M059J (cell line): ENCODE results near the gene SPACA5. TPM values are rescaled to one million over a fixed set of nuclear protein-coding genes. Genes with fewer than 3 reads are reported as not detected.
"Not testable (repeated sequence)": the region's sequence is repeated elsewhere in the genome, so short reads cannot be mapped to it uniquely, and the experiment has no call there.

Experiments used
- DNase-seq: peaks from one replicate; pipeline ENCODE4 v3.0.0-alpha.2; 2012; ENCODE audit warnings: low read depth
- total RNA-seq: library from RNA; depleted of rRNA; stranded (reverse); fragments of >200 nt; shearing (Covaris generic); gene quantifications from 2 replicates; pipeline ENCODE4 v1.2.3, GENCODE V29; 2014; rRNA removed

The SPACA5 gene
- total RNA-seq, 1 experiment from 2014 or later = not detected

DNA sequence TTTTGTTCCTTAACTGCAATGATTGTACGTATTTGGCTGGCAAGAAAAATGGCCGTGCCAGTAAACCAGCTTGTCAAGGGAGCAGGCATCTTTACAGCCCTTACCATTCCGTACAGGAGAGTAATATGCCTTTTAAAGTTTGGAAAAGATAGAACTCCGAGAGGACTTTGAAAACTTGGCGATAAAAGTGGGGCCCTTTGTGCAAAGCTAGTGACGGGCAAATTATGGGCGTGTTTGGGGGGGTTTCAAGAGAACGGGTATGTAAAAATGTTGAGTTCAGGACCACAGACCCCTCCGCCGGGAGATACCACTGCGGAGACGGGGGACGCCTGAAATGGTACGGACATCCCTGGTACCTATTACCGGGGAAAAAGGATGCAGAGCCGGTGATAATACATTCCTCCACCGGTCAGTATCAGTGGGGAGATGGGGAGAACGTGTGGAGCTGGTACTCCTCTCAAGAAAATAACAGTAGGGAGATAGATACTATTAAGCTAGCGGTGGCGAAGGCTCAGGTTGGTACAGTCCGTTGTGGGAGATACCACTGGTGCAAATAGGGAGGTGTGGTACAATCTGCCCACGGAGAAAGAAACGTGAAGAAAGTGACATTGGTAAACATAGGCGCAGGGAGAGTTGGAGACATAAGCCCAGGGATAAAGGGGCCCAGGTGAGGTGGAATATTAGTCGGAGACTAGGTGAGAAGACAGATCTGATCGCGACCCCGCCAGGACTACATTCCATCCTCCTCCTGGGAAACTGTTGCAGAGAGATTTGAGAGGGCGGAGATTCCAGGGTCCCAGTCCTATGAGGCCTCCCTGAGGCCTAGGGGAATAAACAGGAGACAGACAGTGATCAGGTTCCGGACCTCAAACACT lies 14.5 kb downstream of the SPACA5 start:
- peak; percentile 69 for DNase-seq

DNA sequence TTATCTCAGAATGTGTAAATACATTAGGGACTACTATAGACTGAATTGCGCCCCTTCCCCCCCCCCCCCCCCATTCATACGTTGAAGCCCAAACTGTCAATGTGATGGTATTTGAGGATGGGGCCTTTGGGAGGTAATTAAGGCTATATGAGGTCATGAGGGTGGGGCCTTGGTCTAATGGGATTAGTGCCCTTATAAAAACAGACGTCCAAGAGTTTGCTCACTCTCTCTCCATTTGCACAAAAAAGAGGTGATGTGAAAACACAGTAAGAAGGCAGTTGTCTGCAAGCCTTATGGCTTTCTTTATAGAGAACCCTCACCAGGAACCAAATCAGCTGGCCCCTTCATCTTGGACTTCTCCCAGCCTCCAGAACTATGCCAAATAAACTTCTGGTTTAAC lies 15.3 kb downstream of the SPACA5 start:
- no peak for DNase-seq

DNA sequence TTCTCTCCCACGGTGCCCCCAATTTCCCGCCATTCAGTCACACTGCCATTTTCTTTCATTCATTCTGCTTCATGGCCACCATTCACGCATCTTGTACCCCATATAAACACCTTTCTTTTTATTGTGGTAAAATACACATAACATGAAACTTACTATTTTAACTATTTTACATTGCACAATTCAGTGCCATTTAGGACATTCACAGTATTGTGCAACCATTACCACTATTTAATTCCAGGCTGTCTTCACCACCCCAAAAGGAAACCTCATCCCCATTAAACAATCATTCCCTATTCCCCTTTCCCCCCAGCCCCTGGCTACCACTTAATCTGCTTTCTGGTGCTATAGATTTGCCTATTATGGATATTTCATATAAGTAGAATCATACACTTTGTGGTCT lies 15.9 kb downstream of the SPACA5 start:
- DNase-seq = no peak

DNA sequence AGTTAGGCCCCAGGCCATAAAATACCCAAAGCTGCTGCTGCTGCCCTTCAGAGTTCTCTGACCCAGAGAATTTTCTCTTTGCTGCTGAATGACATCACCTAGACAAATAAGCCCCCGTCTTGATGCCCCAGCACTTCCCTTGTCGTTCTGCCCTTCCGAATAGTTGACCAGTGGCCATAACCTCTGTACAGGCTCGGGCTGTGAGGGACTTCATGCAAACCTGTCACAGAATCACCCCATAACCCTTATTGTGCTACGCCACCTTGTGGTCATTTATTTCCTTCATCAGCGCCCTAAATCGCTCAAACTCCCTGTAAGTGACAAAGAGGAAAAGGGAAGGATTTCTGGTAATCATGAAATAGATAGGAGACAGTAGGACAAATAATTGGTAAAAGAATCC lies 18.8 kb downstream of the SPACA5 start:
- DNase-seq = peak; percentile 69

DNA sequence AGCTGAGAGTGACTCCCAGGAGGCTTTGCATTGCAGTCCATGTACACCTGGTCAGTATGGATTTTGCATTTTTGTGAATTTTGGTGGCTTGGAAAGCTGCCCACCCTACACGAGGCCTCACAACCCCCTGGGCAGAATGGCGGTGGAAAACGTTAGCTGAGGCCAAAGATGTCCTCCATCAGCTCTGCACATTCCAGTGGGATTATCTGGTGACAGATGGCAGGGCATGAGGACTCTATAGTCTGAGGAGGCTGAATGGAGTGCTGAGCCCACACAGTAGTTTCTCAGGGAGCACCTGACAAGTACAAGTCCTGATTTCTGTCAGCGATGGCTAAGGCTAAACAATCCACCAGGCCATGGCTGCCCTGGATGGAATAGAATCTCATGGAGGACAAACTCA lies 20.8 kb downstream of the SPACA5 start:
- not testable (repeated sequence) for DNase-seq

DNA sequence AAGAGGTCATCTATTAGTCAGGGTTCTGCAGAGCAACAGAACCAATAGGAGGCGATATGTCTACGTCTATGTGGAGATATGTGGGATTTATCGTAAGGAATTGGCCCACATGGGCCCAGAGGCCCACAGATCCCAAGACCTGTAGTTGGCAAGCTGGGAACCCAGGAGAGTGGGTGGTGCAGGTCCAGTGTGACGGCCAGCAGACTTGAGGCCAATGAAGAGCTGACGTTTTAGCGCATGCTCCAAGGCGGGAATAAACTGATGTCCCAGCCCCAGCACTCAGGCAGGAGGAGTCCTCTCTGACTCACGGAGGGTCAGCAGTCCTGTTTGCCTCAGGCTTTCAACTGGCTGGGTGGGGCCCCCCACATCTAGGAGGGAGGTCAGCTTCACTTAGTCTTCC lies 21.3 kb downstream of the SPACA5 start:
- DNase-seq = no peak

DNA sequence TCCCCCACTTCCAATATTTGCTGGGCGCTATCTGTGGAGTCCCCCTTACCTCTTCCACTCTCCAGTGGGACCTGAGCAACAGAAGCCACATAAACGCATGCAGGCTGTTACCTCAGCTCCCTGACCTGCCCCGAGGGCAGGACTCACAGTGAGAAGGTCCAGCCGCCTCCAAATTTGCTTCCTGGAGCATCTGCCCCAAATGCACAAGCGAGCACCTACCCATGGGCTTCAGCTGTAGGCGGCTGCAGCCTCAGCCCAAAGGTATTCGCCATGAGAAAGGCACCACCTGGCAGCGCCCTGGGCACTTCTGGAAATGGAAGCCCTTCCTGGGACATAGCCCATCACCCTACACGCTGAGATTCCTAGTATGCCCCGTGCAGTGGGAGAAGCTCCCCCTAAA lies 23.4 kb downstream of the SPACA5 start:
- DNase-seq = no peak

DNA sequence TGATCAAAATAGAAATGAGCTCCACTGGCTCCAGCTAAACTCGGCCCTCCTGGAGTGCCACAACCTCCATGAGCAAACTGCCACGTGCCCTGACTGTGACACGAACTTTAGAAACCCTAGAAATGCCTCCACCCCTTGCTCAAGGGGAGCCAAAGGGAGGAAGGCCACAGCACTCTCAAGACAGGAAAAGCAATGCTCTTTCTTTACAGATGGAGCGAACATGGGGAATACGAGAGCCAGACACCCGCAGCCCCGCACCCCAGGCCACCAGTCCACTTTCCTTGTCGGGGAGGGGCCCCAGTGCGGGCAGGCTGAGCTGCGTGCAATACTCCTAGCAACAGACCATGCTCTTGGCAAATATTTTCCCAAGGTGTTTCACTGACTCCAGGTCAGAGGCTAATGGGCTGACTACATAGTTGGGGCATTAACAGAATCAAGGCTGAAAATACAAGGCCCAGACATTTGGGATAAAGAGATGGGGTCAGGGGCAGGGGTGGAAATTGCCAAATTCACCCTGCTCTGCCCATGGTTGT lies 23.9 kb downstream of the SPACA5 start:
- not testable (repeated sequence) for DNase-seq

DNA sequence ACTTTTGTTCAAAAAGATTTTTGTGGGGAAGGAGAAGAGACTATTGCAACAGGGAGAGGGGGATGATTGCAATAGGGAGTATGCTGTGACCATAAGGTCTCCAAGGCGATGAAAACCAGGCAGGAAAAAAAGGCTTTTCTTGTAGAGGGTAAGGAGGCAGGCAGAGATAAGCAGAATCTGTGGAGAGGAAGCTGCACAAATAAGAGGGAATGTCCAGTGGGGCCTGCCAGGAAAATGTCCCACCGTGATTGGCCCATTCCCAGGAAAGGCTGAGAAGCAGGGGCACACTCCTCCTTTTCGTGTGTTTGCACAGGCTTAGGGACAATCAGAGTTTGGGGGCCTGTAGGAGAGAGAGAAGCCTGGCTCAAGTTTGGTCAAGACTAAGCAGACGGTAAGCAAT lies 29.1 kb downstream of the SPACA5 start:
- no peak for DNase-seq

DNA sequence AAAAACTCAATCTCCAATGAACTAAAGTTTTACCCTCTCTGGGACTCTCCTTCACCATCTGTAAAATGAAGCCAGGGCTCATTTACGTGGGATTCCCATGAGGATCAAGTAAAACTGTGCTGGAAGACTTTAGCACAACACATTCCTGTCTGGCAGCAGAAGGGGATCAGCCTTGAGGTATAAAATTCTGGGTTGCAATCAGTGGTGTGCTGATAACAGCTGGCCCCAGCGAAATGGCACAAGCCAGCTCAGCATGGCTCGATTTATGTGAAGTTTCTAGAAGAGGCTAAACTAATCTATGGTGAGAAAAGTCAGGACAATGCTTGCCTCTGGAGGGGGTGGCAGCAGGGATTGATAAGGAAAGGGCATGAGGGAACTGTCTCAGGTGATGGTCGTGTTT lies 36.3 kb downstream of the SPACA5 start:
- DNase-seq = no peak

DNA sequence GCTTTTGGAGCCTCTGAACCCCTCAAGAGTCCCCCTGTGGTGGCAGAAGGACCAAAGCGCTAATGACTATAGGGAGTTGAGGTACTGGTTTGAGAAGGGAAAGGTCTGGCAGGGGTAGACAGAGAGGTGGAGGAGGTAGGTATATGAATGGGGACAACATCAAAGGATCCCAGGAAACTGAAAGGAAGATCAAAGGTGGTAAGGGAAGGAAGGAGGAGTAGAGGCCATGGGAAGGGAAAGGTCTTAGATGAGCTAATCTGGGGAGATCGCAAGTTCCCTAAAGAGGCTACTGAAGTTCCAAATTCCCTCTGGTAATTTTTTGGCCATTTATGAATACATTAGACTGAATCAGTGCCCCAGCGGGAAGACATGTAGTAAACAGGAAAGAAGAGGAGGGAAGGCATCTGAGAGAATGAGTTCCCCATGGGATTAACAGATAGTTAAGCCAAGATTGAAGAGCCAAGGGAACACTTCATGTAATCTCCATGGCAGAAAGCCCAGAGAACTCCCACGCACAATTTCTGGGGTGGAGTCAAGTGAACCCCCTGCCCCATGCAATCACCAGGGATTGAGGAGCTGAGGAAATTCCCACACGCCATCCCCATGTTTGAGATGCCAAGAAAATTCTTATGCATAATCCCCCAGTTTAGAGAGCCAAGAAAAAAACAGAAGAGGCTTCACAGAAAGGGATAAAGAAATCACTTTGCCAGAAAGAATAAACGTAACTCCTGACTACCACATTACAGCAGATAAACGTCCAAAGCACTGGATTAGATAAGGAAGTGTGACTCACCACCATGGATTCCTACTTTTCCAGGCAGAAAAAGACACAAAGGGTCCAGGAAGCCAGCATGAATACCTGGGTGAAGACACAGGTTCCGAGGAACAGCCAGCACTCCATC lies 38.9 kb downstream of the SPACA5 start:
- DNase-seq = peak; percentile 79

DNA sequence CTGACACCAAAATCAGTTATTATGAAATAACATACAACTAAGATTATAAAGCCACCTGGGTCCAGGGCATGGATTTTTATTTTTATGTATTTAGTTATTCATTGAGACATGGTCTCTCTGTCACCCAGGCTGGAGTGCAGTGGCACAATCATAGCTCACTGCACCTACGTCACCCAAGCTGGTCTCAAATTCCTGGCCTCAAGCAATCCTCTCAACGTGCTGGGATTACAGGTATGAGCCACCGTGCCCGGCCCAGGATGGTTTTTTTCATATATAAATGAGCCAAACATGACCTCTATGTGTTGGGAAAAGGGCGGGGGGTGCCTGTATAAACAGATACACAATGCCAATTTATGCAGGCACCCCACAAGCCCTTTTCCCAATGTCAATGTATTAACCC lies 40.1 kb downstream of the SPACA5 start:
- DNase-seq = no peak

DNA sequence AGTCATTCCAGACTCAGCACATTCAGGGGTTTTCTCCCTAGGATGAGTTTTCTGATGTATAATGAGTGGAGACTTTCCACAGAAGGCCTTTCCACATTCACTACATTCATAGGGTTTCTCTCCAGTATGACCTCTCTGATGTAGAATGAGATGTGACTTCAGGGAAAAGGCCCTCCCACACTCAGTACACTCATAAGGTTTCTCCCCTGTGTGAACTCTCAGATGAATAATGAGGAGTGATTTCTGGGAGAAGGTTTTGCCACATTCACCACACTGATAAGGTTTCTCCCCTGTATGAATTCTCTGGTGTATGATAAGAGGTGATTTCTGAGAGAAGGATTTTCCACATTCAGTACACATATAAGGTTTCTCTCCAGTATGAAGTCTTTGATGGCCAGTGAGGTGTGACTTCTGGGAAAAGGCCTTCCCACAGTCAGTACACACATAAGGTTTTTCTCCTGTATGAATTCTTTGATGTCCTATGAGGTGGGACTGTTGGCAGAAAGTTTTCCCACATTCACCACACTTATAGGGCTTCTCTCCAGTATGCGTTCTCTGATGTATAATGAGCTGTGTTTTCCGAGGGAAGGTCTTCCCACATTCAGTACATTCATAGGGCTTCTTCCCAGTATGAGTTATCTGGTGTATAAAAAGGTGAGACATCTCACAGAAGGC lies 52.0 kb downstream of the SPACA5 start:
- no peak for DNase-seq

DNA sequence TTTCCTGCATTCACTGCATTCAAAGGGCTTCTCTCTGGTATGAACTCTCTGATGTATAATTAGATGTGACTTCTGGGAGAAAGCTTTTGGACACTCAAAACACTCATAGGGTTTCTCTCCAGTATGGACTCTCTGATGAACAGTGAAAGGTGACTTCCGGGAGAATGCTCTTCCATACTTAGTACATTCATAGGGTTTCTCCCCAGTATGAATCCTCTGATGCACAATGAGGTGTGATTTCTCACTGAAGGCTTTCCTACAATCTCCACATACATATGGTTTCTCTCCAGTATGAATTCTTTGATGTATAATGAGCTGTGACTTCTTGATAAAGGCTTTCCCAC lies 52.5 kb downstream of the SPACA5 start:
- DNase-seq = no peak

Other genes with a start within 250 kb of the SPACA5 start
- 3.7 and 5.6 TPM in 2 replicates for gene ZNF81, start 170.1 kb upstream of the SPACA5 start, total RNA-seq
- 4.1 and 5.7 TPM in 2 replicates for gene ZNF182, start 3.0 kb upstream of the SPACA5 start, total RNA-seq
- 3.0 and 3.2 TPM in 2 replicates for gene ZNF630, start 64.7 kb downstream of the SPACA5 start, total RNA-seq
- gene SPACA5B, start 123.6 kb downstream of the SPACA5 start, total RNA-seq = not detected in 2 replicates
- gene SSX5, start 189.8 kb downstream of the SPACA5 start, total RNA-seq = 0.96 TPM in 1 of 2 replicates, not detected in the other
- 5.8 and 8.9 TPM in 2 replicates for gene SSX1, start 248.4 kb downstream of the SPACA5 start, total RNA-seq